ENCODE results near the gene PACSIN2.

The PACSIN2 gene

DNA sequence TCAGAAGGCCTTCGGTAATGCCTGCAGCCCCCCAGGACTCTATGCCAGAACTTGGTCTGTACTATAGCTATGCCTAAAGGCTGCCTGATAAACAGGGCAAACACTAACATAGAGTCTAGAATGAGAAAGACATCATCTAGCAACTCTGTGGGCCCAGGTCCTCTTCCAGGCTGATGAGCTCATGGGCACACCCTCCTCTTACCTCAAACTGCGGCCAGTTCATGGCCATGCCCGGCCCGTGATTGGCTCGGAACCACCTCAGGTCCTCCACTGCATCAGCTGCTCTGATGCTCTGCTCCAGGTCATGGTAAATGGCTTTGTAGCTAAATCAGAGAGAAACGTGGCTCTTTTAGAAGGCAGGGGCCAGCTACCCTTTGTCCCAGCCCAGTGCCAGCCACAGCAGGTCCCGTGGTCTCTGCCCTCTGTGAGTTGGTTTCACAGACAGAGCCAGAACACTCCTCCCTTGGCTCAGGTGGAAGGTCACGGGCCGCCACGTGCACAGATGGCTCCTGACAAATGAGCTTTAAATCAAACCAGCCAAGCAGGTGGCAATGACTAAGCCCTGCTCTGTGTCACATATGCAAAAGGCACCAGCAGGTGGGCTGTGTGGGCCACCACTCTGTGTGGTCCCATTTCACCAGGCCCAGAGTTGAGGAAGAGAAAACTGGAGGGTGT, 132.8 kb downstream of the PACSIN2 start:
- no peak for DNase-seq (ENCODE audit: low spot score)

DNA sequence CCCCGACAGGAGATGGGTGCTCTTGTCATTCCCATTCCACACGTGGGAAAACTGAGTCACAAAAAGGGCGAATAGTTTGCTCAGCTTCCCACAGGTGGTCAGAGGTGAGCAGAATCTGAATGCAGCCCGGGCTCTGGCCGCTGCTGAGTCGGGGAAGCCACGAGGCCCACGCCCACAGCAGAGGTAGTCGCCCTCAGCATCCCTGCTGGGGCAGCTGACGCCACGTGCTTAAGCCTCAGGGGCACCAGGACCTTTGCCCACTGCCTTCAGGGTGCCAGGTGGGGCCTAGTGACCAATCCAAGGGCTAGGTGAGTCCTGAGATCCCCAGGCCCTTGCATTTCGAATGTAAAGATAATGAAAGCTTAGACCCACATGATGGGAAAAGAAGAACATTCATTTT, 133.7 kb downstream of the PACSIN2 start:
- no peak for DNase-seq (ENCODE audit: low spot score)

DNA sequence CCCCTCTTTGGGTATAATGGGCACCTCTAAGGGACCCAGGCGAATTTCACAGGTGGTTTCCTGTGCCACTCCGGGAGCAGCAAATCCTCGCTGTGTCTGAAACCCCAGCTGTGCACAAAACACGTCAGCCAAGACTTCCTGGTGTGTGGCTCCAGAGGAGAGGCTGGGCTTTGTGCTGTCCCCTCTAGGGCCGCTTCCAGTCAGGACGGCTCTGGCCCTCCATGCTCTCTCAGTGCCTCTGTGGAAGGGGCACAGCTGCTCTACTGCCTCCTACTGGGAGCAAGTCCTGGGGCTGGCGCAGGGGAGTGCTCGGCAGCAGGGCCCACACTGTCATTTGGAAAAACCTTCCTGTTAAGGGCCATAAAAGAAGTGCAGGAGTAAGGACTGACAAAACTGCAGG, 134.1 kb downstream of the PACSIN2 start:
- no peak for DNase-seq (ENCODE audit: low spot score)

DNA sequence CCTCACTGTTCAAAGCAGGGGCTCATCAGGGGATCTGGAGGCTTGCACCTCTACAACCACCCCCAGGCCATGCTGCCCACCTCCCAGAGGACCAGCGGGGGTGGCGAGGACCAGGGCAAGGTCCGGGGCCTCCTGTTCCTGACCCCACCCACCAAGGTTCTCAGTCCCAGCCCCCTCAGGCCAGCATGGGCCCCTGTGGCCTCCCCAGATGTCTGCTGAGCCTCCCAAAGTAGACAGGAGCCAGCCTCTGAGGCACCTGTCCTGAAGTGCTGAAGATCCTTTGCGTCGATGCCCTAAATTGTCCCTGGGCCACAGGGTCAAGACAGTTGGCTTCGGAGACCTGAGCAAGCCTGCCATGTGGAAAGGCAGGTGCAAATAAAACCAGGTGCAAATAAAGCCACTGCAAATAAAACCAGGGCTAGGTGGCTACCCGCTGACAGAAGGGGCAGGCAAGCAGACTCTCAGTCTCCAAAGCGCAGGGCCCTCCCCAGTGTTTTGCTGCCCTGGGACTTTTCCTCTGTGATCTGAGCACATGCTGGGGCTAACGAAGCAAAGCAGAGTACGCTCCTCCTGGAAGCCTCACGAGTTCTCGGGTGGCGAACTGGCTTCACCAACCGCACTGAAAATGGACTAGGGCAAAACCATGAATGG, 135.5 kb downstream of the PACSIN2 start:
- DNase-seq (ENCODE audit: low spot score) = no peak

DNA sequence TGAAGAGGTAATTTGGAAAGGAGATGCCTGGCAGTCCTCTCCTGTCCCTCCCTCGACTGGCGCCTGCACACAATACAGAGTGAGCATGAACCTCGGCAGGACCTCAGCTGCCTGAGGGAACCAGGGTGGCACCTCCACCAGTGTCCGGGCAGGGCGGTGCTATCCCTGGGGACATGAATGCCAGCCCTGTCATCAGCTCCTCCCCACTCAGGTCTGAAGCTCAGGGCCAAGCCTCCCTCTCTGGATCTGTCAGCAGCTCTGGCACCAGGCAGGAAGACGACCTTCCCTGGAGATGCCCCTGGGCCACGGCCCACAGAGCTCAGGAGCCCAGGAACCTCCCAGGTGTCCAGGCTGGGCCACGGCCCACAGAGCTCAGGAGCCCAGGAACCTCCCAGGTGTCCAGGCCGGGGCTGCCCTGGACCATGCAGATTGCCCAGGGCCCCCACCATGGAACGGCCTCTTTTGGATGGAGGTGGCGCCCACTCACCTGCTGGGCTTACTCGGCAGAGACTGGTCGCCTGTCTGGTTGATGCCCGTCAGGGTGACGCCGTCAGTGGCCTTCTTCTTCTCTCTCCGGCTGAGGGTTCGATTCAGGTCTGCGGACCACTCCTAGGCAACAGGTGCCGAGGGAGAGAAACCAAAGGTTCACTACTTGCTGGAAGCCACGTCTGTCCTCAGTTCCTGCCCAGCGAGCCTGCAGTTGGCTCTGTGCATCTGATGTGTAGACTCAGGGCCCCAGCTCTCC, 136.2 kb downstream of the PACSIN2 start:
- DNase-seq (ENCODE audit: low spot score) = no peak

DNA sequence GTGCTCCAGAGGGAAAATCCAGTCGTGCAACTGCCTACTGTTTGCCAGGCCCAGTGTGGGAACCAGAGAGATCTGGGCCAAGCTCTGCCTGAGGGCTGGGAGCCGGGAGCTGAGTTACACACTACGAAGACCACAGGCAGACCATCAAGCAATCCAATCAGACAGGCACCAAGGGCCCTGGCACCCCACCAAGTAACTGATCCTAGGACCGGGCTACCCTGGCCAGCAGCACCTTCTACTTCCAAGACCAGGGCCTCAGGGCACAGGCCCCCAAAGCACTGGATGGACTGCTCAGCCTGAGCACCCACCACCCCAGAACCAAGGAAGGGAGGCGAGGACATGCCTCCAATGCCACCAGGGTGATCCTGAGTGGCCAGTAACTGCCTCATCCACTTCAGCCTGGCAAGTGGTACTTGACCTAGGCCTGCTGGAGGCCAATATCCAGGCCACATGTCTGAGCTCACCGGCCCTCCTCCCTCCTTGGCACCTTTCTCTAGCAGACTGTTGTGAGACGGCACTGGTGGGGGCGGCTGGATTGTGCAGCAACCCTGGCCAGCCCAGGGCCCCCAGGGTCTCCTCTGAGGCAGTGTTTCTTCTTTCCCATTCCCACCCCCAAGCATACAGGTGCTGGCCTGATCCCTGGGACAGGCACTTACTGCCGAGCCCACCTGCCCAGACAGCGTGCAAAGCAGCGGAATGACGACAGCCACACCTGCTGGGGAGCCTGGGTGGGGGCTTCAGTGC, 137.2 kb downstream of the PACSIN2 start:
- DNase-seq (ENCODE audit: low spot score) = no peak

DNA sequence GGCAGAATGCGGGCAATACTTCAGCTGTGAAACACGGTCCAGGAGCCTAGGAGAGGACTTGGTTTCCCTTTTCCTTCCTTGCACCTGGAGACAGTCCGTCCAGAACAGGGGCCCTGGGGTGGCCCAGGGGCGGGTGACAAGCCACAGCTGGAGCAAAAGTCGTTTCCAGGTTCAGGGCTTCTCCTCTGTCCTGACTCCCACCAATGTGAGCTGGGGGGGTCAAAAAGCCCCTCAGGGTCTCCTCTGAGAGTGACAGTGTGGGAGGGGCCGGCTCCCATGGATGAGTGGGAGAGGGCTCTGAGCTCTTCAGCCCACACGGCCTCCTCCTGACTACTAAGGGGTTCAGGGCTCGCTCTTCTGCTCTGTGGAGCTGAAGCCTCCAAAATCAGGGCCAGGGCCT, 137.8 kb downstream of the PACSIN2 start:
- no peak for DNase-seq (ENCODE audit: low spot score)

DNA sequence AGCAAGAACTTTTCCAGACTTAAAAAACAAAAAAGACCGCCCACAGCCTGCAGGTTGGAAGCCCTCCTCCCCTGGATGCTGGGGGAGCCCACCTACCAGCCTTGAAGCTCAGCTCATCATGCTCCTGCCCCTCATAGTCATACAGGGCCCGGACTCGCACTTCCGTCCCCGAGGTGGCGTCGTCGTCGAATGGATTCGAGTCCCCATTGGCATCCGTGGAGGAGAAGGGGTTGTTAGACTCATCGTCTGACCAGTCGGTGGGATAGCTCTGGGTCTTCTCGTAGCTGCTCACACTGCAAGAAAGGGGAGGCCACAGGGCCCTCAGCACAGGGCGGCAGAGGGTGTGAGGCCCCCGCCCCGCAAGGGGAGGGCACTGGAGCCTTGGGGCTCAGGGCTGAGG, 138.9 kb downstream of the PACSIN2 start:
- no peak for DNase-seq (ENCODE audit: low spot score)

DNA sequence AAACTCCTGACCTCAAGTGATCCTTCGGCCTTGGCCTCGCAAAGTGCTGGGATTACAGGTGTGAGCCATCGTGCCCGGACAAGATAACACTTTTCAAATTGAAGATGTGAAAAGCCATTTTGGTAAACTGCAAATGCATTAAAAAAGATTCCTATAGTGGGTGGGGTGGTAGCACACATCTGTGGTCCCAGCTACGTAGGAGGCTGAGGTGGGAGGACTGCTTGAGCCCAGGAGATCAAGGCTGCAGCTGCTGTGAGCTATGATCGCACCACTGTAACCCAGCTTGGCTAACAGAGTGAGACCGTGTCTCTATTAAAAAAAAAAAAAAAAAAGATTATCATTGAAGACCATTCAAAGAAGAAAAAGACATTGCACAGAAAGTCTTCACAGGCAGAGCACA, 140.9 kb downstream of the PACSIN2 start:
- no peak for DNase-seq (ENCODE audit: low spot score)

DNA sequence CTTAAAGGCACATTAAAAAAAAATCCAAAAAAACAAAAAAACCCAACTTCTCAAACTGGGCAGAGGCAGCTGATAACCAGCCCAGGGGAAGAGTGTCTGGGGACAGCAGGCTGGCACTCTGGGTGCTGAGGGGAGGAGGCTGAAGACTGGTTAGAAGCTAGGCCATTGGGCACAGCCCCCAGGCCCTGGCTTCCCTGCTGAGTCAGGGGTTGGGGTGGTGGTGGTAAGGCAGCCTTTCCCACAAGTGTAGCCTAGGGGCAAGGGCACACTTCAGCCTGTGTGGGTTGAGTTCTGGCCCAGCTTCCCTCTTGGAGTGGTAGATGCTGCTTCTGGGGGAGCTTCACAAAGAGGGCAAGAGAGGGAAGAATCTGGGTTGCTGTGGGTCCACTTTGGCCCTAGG, 141.6 kb downstream of the PACSIN2 start:
- no peak for DNase-seq (ENCODE audit: low spot score)

DNA sequence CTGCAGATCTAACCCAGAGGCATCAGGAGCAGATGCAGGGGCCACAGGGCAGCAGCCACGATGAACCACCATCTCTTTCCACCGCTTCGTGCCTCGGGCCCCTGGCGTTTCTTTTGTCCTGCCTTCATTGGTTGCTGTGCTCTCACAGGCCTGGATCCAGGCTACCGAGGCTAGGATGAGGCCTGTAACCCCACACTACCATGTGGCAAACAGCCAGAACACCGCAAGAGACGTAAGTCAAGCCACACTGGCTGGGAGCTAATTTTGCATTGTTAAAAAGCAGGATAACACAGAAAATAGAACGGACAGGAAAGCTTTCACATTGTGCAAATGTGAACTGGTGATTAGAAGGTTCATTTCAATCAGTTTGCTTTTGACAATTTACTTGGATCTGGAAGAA, 142.1 kb downstream of the PACSIN2 start:
- no peak for DNase-seq (ENCODE audit: low spot score)

DNA sequence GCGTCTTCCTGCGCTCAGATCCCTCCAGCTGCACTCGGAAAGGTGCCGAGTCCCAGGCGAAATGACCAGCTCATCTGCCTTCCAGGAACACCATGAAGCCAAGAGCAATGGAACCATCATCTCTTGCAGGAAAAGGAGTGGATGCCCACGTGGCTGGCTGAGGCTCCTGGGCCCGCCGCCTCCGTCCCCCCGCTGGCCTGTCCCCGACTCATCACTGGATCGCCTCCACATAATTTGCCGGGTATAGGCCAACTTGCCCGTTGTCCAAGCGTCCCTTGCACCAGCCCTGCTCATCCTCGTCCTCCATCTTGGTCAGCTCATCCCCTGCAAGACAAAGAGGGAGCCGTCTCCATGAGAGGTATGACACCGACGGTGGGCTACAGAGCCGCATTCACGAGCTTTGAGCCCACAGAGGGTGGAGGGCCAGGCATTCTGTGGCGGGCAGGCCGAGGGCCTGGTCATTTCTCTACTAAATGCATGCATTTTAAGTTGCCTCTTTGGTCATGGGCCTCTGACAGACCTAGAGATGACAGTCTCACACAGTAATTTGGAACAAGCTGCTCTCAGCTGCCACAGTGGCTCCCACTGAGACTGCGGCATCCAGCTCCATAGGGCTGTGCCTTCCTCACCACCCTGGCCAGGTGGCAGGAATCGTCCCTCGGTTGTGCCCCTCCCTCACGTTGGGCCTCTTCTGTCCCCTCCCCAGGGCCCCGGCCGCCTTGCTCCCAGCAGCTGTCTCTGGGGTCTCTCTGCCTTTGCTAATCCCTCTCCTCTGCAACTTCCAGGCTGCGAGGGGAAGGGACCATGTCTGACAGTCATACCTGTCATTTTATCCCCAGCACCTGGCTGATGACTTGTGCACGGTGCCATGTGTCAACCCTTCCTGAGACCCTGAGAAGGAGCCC, 143.6 kb downstream of the PACSIN2 start:
- DNase-seq (ENCODE audit: low spot score) = no peak

DNA sequence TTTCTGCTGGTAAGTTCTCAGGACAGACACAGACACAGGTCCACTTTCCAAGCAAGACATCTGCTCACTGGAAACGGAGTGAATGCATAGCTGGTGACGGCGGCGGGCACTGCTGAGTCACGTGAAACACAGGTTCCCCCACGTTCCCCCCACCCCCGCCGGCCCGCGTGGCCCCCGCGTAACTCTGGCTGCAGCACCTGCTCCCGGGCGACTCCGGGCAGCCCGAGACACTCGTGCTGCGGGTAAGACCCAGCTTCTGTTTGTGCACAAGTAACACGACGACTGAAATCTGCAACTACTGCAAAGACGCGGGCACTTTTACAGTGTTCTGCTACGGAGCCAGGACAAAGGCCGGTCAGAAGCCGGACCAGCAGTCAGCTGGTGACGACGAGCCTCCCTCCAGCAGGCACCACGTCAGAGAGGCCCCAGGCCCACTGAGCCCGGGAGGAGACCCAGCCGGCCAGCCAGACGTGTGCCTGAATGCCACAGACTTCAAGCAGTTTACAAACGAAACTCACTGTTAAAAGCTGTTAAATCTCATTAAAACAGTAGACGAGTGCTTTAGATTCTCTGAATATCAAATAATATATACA, 145.0 kb downstream of the PACSIN2 start:
- DNase-seq (ENCODE audit: low spot score) = no peak

DNA sequence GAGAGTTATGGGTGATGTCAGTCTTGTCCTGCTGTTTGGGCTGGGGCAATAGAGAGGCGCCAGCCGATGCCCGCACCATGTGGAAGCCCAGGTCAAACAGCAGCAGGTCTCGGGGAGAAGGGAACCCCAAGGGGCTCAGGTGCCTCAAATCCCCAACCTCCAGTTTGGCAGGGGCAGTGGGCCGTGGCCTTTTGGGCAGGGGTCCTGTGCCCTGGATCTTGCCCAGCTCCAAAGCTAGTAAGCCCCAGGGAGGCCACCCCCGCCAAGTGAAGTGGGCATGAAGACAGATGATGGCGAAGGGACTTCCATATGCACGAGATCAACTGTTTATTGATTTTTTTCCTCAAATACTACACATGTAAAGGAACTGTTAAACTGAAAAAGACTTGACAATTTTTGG, 145.5 kb downstream of the PACSIN2 start:
- DNase-seq (ENCODE audit: low spot score) = no peak

DNA sequence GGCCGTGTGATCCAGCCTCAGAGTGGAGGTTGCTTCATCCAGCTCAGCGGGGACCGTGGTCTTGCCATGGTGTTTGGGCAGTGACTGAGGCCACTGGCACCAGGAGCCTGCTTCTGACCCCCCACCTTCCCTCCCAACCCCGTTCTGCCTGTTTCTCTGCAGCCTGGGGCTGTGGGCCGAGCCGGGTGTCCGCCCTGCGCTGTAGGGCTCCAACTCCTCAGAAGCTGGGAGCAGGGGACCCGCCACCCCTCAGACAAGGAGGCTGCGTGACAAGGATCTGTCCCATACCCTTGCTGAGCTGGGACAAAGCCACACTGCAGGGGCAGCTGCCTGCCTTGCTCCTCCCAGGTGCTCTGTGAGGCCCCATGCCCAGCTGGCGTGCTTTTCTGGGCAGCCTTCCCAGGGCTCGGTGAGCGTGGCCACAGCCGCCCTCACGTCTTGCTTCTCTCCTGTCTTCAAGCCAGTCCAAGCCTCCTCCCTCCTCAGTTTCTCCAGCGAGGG, 146.1 kb downstream of the PACSIN2 start:
- DNase-seq (ENCODE audit: low spot score) = no peak

DNA sequence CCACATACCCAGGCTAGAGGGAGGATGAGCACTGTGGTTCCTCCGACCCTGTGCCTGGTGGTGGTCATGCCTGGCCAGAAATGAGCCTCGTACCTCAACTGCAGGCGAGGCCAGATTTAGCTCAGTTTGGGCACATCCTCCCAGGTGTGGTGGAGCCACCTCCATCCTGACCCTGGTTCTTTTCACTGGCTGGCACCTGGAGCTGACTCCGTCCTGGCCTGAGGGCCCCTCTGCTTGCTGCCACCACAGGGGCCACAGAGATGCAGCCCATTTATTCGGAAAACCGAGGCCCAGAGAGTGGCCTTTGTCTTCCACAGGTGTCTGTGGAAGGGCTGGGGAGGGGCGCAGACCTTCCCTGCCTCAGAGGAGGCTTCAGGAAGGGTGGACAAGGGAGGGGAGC, 148.8 kb downstream of the PACSIN2 start:
- DNase-seq (ENCODE audit: low spot score) = no peak

DNA sequence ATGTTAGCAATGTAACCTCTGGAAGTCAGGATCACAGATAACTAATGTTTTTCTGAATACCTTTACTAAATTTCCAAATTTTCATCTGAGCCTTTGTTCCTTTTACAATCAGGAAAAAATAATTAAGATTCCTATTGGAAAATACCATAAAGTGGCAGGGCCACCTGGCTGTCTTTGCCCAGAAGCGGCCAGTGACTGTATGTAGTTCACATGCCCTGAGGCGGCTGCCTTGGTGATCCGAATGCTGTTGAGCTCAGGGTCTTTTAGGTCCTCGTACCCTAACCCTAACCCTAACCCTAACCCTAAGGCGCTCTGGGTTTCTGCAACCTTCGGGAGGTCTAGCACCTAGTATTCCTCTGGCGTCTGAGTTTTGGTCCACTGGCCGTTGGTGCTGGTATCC, 149.4 kb downstream of the PACSIN2 start:
- no peak for DNase-seq (ENCODE audit: low spot score)

DNA sequence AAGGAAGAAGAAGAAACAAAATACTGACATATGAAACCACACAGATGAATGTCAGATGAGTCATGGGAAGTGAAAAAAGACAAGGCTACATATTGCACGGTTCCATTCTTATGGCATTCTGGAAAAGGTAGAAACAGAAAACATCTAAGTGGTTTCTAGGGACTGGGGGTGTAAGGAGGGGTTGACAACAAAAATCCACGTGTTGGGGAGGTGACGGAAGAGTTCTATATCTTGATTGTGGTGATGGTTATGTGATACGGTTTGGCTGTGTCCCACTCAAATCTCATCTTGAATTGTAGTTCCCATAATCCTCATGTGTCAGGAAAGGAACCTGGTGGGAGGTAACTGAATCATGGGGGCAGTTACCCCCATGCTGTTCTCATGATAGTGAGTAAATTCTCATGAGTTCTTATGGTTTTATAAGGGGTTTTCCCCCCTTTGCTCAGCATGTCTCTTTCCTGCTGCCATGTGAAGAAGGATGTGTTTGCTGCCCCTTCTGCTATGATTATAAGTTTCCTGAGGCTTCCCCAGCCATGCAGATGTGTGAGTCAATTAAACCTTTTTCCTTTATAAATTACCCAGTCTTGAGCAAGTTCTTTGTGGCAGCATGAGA, 151.5 kb downstream of the PACSIN2 start:
- peak; percentile 56 for DNase-seq (ENCODE audit: low spot score)

DNA sequence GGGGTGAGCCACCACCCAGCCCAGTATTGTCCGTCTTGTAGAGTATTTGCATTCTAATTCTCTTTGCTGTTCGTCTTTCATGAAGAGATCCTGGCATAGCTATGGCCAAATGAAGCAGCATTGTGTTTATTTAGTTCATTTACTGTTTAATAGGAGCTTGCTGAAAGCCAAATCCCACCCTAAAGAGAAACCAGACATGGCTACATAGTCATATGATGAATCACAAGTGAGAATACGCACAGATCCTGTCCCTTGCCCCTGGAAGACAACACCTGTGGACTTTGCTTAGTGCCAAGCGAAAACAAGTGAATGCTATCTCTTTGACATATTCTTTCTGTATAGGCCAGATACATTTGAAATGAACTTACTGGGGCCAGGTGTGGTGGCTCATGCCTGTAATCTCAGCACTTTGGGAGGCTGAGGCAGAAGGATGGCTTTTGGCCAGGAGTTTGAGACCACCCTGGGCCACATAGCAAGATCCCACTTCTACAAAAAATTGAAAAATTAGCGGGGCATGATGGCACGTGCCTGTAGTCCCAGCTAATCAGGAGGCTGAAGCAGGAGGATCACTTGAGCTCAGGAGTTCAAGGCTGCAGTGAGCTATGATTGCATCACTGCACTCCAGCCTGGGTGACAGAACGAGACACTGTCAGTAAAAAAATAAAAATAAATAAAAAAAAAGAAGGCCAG, 152.8 kb downstream of the PACSIN2 start:
- no peak for DNase-seq (ENCODE audit: low spot score)

DNA sequence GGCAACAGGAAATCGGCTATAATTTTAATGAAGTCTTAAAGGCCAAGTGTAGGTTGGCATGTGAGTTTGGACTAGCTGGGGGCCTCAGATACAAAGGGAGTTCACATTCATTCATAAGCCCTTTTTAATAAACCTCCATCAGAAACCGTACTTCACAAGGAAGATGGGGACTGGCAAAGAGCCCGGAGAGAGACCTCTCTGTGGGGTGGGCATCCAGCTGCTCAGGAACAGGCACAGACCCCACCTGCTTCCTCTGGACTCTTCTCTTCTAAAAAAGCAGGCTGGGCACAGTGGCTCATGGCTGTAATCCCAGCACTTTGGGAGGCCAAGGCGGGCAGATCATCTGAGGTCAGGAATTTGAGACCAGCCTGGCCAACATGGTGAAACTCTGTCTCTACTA, 154.0 kb downstream of the PACSIN2 start:
- no peak for DNase-seq (ENCODE audit: low spot score)
